HL-60 (cell line): ENCODE data around the gene SH3BP4.

Experiments used
- DNase-seq, 2 experiments: peaks; one replicate each; pipeline ENCODE4 v3.0.0-alpha.2; 2010 to 2020; ENCODE audit warnings: low read depth in 1 of 2, low spot score in 1 of 2
- H3K27ac ChIP-seq: fragments of 250-450 bp; sonication (Bioruptor Pico); replicated peaks from 2 replicates; pipeline ENCODE4 v1.5.1; 2020; ENCODE audit warnings: mild to moderate bottlenecking, moderate library complexity
- H3K27me3 ChIP-seq: fragments of 250-450 bp; sonication (Bioruptor Pico); 2 replicates; pipeline ENCODE4 v1.5.1; 2021; ENCODE audit warnings: mild to moderate bottlenecking, moderate library complexity; ENCODE audit not compliant: insufficient read depth, poor library complexity, severe bottlenecking
- H3K4me3 ChIP-seq: replicated peaks from 2 replicates; pipeline ENCODE4 v1.5.1; 2011; ENCODE audit warnings: mild to moderate bottlenecking, control low read depth, low read length; ENCODE audit not compliant: insufficient read depth
- GABPA ChIP-seq: IDR thresholded peaks from 2 replicates; pipeline ENCODE4 v1.6.1; 2012; ENCODE audit warnings: low read depth
- POLR2AphosphoS5 ChIP-seq: IDR thresholded peaks from 2 replicates; pipeline ENCODE4 v1.6.1; 2012; ENCODE audit warnings: low read depth
- SPI1 ChIP-seq: IDR thresholded peaks from 2 replicates; pipeline ENCODE4 v1.6.1; 2012; ENCODE audit warnings: low read depth, mild to moderate bottlenecking, borderline replicate concordance
- TF ChIP-seq, protein P1 (sequence below): IDR thresholded peaks from one replicate; pipeline ENCODE4 v1.5.1; 2011; ENCODE audit warnings: low read length, control low read depth, inconsistent platforms; ENCODE audit not compliant: insufficient read depth
- TF ChIP-seq, protein P2 (sequence below): IDR thresholded peaks from 2 replicates; pipeline ENCODE4 v1.6.1; 2012; ENCODE audit warnings: low read depth; ENCODE audit not compliant: insufficient replicate concordance

Gene SH3BP4

DNA sequence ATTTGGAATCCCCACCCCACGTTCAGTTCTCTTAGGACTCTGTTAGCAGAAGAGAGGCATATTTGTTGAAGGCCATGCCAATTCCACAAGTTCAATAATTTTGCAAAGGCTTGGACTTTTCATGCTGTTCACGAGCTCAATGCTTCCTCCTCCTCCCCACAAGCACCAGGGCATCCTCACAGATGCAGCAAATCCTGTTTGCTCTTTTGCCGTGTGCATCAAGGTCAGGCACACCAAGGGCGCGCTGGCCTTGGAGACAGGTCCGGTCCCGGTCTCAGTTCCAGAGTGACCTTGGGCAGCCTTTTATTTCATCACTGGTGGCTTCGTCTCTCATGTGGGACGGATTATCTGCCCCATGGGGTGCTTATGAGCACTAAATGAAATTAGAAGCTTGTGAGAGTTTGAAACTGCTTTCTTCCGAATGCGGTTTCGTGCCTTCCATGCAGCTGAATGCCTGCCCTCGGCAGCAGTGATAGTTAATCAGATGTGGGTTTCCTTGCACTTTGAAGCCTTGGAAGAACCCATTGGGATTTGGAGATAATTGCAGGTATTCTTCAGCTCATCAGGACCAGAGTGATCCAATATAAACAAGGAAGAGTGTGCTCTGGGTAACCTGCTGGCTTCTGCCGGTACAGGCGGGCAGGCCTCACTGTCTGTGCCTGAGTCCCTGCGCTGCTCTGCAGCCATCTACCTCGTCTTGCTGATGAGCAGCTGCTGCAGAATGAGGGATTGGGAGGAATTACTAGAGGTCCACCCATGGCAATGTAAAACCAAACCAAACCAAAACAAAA lies 140.8 kb downstream of the SH3BP4 start:
- no peak for DNase-seq
- H3K27ac ChIP-seq = no peak overlapping the region
- no peak overlapping the region for H3K4me3 ChIP-seq
- no peaks in the 10 kb centered on the region for H3K27me3 ChIP-seq
- TF ChIP-seq SPI1 (no peak), POLR2AphosphoS5 (no peak), GABPA (no peak)
- TF ChIP-seq, protein P1, sequence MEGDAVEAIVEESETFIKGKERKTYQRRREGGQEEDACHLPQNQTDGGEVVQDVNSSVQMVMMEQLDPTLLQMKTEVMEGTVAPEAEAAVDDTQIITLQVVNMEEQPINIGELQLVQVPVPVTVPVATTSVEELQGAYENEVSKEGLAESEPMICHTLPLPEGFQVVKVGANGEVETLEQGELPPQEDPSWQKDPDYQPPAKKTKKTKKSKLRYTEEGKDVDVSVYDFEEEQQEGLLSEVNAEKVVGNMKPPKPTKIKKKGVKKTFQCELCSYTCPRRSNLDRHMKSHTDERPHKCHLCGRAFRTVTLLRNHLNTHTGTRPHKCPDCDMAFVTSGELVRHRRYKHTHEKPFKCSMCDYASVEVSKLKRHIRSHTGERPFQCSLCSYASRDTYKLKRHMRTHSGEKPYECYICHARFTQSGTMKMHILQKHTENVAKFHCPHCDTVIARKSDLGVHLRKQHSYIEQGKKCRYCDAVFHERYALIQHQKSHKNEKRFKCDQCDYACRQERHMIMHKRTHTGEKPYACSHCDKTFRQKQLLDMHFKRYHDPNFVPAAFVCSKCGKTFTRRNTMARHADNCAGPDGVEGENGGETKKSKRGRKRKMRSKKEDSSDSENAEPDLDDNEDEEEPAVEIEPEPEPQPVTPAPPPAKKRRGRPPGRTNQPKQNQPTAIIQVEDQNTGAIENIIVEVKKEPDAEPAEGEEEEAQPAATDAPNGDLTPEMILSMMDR = no peak
- TF ChIP-seq, protein P2, sequence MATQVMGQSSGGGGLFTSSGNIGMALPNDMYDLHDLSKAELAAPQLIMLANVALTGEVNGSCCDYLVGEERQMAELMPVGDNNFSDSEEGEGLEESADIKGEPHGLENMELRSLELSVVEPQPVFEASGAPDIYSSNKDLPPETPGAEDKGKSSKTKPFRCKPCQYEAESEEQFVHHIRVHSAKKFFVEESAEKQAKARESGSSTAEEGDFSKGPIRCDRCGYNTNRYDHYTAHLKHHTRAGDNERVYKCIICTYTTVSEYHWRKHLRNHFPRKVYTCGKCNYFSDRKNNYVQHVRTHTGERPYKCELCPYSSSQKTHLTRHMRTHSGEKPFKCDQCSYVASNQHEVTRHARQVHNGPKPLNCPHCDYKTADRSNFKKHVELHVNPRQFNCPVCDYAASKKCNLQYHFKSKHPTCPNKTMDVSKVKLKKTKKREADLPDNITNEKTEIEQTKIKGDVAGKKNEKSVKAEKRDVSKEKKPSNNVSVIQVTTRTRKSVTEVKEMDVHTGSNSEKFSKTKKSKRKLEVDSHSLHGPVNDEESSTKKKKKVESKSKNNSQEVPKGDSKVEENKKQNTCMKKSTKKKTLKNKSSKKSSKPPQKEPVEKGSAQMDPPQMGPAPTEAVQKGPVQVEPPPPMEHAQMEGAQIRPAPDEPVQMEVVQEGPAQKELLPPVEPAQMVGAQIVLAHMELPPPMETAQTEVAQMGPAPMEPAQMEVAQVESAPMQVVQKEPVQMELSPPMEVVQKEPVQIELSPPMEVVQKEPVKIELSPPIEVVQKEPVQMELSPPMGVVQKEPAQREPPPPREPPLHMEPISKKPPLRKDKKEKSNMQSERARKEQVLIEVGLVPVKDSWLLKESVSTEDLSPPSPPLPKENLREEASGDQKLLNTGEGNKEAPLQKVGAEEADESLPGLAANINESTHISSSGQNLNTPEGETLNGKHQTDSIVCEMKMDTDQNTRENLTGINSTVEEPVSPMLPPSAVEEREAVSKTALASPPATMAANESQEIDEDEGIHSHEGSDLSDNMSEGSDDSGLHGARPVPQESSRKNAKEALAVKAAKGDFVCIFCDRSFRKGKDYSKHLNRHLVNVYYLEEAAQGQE = no peak

DNA sequence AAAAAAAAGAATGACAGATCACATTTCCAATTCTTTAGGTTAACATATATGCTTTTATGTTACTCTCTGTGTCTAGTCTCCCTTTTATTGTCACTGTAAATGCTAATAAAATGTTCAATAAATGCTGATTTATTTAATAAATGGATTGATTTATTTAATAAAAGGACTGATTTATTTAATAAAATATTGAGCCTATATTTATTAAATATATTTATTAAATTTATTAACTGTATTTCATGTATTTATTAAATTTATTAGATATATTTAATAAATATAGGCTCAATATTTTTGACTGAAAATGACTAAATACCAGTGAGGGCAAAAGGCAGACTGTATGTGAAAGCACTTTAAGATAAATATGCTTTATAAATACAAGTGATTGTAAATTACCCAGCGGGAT lies 142.6 kb downstream of the SH3BP4 start:
- no peak overlapping the region for H3K27ac ChIP-seq
- TF ChIP-seq GABPA (no peak), SPI1 (no peak), POLR2AphosphoS5 (no peak)
- TF ChIP-seq, protein P2 = no peak
- TF ChIP-seq, protein P1 = no peak
- no peak overlapping the region for H3K4me3 ChIP-seq
- DNase-seq = no peak
- no peaks in the 10 kb centered on the region for H3K27me3 ChIP-seq

DNA sequence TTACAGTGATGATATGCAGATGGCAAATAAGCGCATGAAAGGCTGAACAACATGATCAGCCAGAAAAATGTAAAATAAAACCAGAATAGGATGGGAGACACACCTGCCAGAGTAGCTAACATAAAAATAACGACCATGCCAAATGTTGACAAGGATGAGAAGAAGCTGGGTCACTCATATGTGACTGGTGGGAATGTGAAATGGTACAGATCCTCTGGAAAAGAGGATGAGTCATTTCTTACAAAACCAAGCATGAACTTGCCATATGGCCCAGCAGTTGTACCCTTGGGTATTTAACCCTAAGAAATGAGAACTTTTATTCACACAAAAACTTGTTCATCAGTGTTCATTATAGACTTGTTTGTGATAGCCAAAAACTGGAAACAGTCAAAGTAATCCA lies 143.8 kb downstream of the SH3BP4 start:
- TF ChIP-seq, protein P1 = no peak
- TF ChIP-seq POLR2AphosphoS5 (no peak), GABPA (no peak), SPI1 (no peak)
- TF ChIP-seq, protein P2 = no peak
- Histone ChIP-seq H3K4me3 (no peak overlapping the region), H3K27me3 (no peaks in the 10 kb centered on the region), H3K27ac (no peak overlapping the region)
- no peak for DNase-seq
